Inferior parietal cortex (tissue), 1 donor: Measurements from ENCODE around the gene ZBTB8A.
"Not testable (repeated sequence)": the region's sequence is repeated elsewhere in the genome, so short reads cannot be mapped to it uniquely, and the experiment has no call there.

Source experiments
- DNase-seq: peaks from one replicate; pipeline ENCODE4 v3.0.0-alpha.2; 2016; ENCODE audit errors: extremely low spot score

ZBTB8A gene

GRCh38 chr1:32538887-32539583, at the start of gene ZBTB8A:
ZBTB8A (plus strand) TSS chr1:32539427; CDS start chr1:32592932, 53,505 bp downstream.
- DNase-seq = peak; percentile 42

- no peak for DNase-seq
Measured at GRCh38 chr1:32489774-32490454, 49.3 kb upstream of the ZBTB8A start.

GRCh38 chr1:32491386-32491785, 47.8 kb upstream of the ZBTB8A start:
- no peak for DNase-seq

DNA sequence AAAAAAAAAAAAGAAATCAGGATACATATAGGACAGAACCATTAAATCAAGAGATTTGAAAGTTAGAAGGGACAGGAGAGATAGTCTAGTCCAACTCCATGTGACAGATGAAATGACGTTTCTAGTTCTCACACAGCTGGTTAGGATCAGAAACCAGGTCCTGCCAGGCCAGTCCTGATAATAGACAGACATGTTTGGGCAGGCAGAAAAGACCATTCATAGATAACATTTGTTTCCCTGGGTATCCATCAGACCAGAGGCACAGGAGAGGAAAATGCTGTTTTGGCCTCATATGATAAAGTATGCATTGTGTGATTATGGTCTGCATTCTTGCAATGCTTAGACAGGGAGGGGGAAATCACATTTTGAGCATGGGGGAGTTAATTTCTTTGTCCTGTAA, 45.0 kb upstream of the ZBTB8A start:
- DNase-seq = no peak

DNA sequence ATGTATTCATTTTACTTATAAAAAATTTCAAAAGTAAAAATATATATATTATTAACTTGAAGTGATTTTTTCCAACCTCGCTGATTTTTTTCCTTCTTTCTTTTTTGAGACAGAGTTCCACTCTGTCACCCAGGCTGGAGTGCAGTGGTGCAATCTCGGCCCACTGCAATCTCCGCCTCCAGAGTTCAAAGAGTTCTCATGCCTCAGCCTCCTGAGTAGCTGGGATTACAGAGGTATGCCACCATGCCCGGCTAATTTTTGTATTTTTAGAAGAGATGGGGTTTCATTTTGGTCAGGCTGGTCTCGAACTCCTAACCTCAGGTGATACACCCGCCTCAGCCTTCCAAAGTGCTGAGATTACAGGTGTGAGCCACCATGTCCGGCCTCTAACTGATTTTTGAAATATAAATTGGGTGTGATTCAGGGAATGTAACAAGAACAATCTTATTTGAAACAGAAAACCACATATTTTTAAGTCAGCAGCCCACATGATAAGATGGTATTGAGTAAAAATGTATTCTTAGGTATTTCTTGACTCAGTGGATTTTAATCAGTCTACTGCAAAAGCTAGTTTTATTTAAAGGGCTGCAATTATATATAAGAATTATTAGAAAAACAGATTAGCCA, 44.4 kb upstream of the ZBTB8A start:
- no peak for DNase-seq

DNA sequence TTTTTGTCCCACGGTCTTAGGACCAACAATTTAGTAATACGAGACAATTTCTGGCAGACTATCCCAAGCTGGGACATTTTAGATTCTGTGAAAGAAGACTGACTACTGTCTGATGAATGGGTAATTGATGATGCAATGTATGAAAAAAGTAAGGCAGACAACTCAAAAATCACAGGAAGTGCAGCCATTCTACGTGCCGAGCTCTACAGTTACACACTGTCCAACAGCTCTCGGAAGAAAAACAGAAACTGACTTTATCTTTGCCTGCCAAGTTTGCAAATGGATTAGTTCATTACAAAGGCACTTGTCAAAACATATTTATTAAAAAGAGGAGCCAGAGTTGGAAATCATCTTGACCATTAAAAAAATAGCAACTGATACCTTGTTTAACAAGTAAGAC, 43.1 kb upstream of the ZBTB8A start:
- DNase-seq = no peak

GRCh38 chr1:32498751-32499150, 40.5 kb upstream of the ZBTB8A start:
- DNase-seq = no peak

GRCh38 chr1:32500387-32501209, 38.6 kb upstream of the ZBTB8A start:
- peak; percentile 63 for DNase-seq

- DNase-seq = no peak
Measured at GRCh38 chr1:32501865-32502264, 37.4 kb upstream of the ZBTB8A start.

GRCh38 chr1:32503153-32503552, 36.1 kb upstream of the ZBTB8A start:
- DNase-seq = no peak

DNA sequence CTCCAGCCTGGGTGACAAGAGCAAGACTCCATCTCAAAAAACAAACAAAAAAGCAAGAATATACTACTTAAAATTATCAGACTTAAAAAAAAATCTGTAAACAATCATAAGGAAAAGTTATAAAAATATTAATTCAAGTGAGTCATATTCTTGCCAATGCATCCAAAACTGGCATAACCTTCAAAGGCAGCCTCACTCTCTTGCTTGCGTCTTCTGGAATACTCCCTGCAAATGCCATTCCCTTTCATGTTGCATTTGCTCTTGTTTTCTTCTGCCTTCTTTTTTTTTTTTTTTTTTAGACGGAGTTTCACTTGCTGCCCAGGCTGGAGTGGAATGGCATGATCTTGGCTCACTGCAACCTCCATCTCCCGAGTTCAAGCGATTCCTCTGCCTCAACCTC, 32.2 kb upstream of the ZBTB8A start:
- DNase-seq = no peak

- DNase-seq = no peak
Measured at GRCh38 chr1:32508761-32509160, 30.5 kb upstream of the ZBTB8A start.

DNA sequence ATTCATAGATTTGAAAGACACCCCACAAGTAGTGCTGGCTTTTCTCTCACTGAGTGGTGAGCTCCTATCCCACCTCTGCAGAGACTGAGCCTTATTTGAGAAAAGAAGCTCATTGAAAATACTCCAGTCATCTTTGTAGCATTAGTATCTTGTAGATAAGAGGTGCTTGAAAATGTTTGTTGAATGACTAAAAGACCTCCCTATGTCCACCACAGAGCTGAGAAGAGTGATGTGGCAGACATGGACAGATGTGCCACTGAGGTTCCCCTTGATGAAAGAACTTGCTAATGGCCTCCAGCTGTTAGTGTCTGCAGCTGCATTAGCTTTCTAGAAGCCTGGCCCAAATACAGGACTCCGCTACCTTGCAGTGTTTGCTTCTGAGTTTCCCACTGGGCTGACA, 29.3 kb upstream of the ZBTB8A start:
- no peak for DNase-seq

DNA sequence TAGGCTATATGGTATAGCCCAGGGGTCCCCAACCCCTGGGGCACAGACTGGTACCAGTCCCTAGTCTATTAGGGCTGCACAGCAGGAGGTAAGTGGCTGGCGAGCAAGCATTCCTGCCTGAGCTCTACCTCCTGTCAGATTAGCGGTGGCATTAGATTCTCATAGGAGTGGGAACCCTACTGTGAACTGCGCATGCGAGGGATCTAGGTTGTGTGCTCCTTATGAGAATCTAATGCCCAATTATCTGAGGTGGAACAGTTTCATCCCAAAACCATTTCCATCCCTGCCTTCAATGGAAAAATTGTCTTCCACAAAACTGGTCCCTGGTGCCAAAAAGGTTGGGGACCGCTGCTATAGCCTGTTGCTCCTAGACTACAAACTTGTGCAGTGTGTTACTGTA, 22.8 kb upstream of the ZBTB8A start:
- no peak for DNase-seq

- DNase-seq = no peak
Measured at GRCh38 chr1:32518976-32519375, 20.3 kb upstream of the ZBTB8A start.

- DNase-seq = no peak
Measured at GRCh38 chr1:32521165-32521564, 18.1 kb upstream of the ZBTB8A start.

DNA sequence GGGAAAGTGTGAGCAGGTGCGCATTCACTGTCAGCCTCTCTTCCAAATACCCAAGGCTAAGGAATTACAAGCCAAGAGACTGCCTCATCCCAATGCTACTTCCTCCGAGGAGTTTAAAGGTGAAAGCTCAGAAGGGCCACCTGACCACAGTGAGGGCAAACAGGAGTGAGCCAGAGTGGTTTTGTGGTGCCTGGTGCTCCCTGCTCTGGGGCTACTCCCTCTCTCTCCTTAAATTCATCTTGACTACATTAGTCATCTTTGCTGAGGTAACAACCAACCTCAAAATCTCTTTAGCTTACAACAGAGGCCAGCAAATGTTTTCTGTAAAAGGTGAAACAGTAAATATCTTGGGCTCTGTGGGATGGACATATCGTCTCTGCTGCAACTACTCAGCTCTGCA, 14.2 kb upstream of the ZBTB8A start:
- no peak for DNase-seq

GRCh38 chr1:32525661-32526444, 13.4 kb upstream of the ZBTB8A start:
- DNase-seq = no peak

DNA sequence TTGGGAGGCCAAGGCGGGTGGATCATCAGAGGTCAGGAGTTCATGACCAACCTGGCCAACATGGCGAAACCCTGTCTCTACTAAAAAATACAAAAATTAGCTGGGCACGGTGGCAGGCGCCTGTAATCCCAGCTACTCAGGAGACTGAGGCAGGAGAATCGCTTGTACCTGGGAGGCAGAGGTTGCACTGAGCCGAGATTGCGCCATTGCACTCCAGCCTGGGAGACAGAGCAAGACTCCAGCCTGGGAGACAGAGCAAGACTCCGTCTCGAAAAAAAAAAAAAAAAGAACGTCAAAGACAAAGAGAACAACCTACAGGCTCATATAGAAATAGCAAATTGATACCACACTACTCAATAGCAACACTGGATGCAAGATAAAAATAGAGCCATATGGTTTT, 10.7 kb upstream of the ZBTB8A start:
- not testable (repeated sequence) for DNase-seq

DNA sequence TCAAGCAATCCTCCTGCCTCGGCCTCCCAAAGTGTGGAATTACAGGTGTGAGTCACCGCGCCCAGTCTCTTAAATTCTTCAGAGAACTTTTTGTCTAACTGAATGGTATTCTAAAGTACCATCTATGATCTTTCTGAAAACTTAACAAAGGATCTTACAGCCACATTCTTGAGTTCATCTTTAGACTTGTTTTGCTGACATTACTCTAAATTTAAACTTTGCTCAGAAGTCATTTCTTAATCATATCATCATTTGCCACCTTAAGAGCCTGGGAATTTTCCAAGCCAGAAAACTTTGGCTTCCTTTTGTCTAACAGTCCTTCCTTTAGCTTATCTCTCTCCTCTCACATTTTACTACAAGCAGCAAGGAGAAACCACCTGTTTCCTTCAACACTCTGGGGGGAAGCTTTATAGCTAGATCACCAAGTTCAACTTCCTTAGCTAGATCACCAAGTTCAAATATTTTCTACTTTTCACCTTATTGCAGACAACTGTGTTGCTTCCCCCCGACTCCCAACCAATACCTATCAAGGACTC, 5.4 kb upstream of the ZBTB8A start:
- no peak for DNase-seq

DNA sequence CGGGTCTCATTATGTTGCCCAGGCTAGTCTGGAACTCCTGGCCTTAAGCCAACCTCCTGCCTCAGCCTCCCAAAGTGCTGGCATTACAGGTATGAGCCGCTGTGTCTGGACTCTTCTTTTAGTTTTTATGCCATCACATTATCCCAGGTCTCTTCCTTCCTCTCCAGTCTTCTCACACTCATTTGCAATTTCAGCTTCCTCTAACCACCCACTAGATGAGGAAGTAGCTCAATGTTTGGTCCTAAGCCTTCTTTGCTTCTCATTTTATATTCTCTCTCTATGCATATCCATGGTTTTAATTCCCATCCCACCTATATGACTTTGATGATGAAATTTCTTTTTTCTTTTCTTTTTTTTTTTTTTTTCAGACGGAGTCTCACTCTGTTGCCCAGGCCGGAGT, 3.1 kb upstream of the ZBTB8A start:
- no peak for DNase-seq
